Breast epithelium (tissue), 3 donors: Measurements from ENCODE around the gene PNPLA6.

Experiments used
- CTCF ChIP-seq, 3 donors: fragments of 450-650 bp; IDR thresholded peaks; one replicate each; pipeline ENCODE4 v1.5.1; 2016 to 2017; ENCODE audit warnings: antibody characterized with exemption in 3 of 3, mild to moderate bottlenecking in 3 of 3, moderate library complexity in 3 of 3
- POLR2A ChIP-seq: fragments of 450-650 bp; IDR thresholded peaks from one replicate; pipeline ENCODE4 v1.6.1; 2016; ENCODE audit warnings: antibody characterized with exemption, mild to moderate bottlenecking, moderate library complexity

- no peak for TF ChIP-seq POLR2A
- TF ChIP-seq CTCF (IDR thresholded peaks at IDR 0.05), result no peak
Observed at GRCh38 chr19:7606289-7606688, 70.8 kb downstream of the PNPLA6 start.
